Stimulated activated CD4-positive, alpha-beta T cell treated with anti-CD3 and anti-CD28 coated beads, Interleukin-2, amount 100 ng/mL, for 48 hours (primary cell): Measurements from ENCODE around the gene GLRX3.
"Not testable (repeated sequence)": the region's sequence is repeated elsewhere in the genome, so short reads cannot be mapped to it uniquely, and the experiment has no call there.

Experiments
- DNase-seq, 2 donors: peaks; one replicate each; pipeline ENCODE4 v3.0.0-alpha.2; 2020

GLRX3 gene

GRCh38 chr10:130190055-130190736 is 54.0 kb downstream of the GLRX3 start:
- peak; percentile 88 to 93 for DNase-seq

GRCh38 chr10:130190737-130191115 is 54.5 kb downstream of the GLRX3 start:
- DNase-seq, result no peak

- no peak for DNase-seq
Observed at GRCh38 chr10:130191380-130191779, 55.2 kb downstream of the GLRX3 start.

GRCh38 chr10:130192276-130192848 is 56.2 kb downstream of the GLRX3 start:
- no peak for DNase-seq

- DNase-seq, result no peak
Observed at GRCh38 chr10:130193033-130193432, 56.8 kb downstream of the GLRX3 start.

- no peak for DNase-seq
Observed at GRCh38 chr10:130193493-130194193, 57.5 kb downstream of the GLRX3 start.

- no peak for DNase-seq
Observed at GRCh38 chr10:130194194-130194990, 58.2 kb downstream of the GLRX3 start.

- no peak for DNase-seq
Observed at GRCh38 chr10:130194991-130195645, 58.9 kb downstream of the GLRX3 start.

- no peak for DNase-seq
Observed at GRCh38 chr10:130195746-130196294, 59.6 kb downstream of the GLRX3 start.

GRCh38 chr10:130196511-130197487 is 60.6 kb downstream of the GLRX3 start:
- no peak for DNase-seq

- DNase-seq, result no peak
Observed at GRCh38 chr10:130198651-130199050, 62.5 kb downstream of the GLRX3 start.

GRCh38 chr10:130200179-130201042 is 64.2 kb downstream of the GLRX3 start:
- DNase-seq, result no peak

- no peak for DNase-seq
Observed at GRCh38 chr10:130201043-130201380, 64.8 kb downstream of the GLRX3 start.

- not testable (repeated sequence) for DNase-seq
Observed at GRCh38 chr10:130202150-130202549, 66.0 kb downstream of the GLRX3 start.

GRCh38 chr10:130202984-130203621 is 66.9 kb downstream of the GLRX3 start:
- no peak for DNase-seq

GRCh38 chr10:130203626-130204025 is 67.4 kb downstream of the GLRX3 start:
- no peak for DNase-seq

GRCh38 chr10:130206216-130206737 is 70.1 kb downstream of the GLRX3 start:
- DNase-seq, result no peak

GRCh38 chr10:130207205-130207604 is 71.0 kb downstream of the GLRX3 start:
- DNase-seq, result no peak

GRCh38 chr10:130208807-130209206 is 72.6 kb downstream of the GLRX3 start:
- no peak for DNase-seq

GRCh38 chr10:130212746-130213145 is 76.6 kb downstream of the GLRX3 start:
- no peak for DNase-seq
